NB4 (cell line): ENCODE measurements around the gene TBX6.

ENCODE experiments used
- DNase-seq: peaks from one replicate; pipeline ENCODE4 v3.0.0; 2010; ENCODE audit warnings: low read depth
- H3K4me3 ChIP-seq: one replicate; pipeline ENCODE4 v1.5.1; 2011; ENCODE audit warnings: mild to moderate bottlenecking, low read depth, low read length, moderate library complexity
- MYC ChIP-seq: IDR thresholded peaks from 2 replicates; pipeline ENCODE4 v1.6.1; 2011; ENCODE audit warnings: low read depth, low read length
- POLR2A ChIP-seq: IDR thresholded peaks from 2 replicates; pipeline ENCODE4 v1.6.1; 2011; ENCODE audit warnings: mild to moderate bottlenecking; ENCODE audit not compliant: insufficient read length; ENCODE audit errors: extremely low read depth
- TF ChIP-seq, protein P1 (sequence below): IDR thresholded peaks from one replicate; pipeline ENCODE4 v1.5.1; 2012; ENCODE audit warnings: low read depth, low read length
- TF ChIP-seq, protein P2 (sequence below): IDR thresholded peaks from 2 replicates; pipeline ENCODE4 v1.6.1; 2011; ENCODE audit warnings: low read depth, low read length

The TBX6 gene

DNA sequence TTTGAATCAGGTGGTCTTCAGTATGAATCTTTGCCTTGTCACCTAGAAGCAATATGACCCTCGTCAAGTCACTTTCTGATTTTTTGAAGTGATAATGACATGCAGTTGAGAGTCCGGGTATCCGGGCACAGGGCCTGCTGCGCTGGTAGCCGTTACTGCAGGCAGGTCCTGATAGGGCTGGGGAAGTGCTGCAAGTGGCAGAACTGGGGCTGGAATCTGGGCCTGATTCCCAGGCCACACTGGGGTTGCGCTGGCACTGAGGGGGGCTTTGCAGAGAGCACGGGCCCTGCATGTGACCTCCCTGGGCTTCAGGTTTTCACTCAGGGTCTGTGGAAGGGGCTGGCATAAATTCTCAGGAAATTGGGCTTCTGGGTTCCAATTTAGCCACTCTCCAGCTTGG lies 13.0 kb downstream of the TBX6 start:
- no peak overlapping the region for H3K4me3 ChIP-seq
- TF ChIP-seq, protein P1, sequence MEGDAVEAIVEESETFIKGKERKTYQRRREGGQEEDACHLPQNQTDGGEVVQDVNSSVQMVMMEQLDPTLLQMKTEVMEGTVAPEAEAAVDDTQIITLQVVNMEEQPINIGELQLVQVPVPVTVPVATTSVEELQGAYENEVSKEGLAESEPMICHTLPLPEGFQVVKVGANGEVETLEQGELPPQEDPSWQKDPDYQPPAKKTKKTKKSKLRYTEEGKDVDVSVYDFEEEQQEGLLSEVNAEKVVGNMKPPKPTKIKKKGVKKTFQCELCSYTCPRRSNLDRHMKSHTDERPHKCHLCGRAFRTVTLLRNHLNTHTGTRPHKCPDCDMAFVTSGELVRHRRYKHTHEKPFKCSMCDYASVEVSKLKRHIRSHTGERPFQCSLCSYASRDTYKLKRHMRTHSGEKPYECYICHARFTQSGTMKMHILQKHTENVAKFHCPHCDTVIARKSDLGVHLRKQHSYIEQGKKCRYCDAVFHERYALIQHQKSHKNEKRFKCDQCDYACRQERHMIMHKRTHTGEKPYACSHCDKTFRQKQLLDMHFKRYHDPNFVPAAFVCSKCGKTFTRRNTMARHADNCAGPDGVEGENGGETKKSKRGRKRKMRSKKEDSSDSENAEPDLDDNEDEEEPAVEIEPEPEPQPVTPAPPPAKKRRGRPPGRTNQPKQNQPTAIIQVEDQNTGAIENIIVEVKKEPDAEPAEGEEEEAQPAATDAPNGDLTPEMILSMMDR = no peak
- TF ChIP-seq, protein P2, sequence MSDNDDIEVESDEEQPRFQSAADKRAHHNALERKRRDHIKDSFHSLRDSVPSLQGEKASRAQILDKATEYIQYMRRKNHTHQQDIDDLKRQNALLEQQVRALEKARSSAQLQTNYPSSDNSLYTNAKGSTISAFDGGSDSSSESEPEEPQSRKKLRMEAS = no peak
- TF ChIP-seq MYC (no peak), POLR2A (no peak)
- no peak for DNase-seq

DNA sequence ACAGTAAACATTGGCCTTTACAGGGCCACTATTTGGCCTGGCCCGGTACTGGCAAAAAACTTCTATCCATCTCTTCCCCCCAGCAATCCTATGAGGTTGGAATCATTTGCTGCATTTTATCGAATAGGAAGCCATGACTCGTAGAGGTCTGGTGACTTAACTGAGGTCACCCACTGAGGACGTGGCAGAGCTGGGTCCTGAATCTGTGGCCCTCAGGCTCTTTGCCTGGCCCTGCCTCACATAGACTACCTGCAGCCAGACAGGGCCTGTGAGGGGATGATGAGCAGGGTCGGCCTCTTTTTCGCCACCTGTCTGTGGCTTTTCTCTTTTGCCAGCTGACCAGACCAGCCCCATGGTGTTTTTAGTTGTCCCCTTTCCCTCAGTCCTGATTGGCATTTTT lies 14.1 kb downstream of the TBX6 start:
- no peak for DNase-seq
- H3K4me3 ChIP-seq = peak overlapping the region; percentile 91
- TF ChIP-seq MYC (no peak), POLR2A (no peak)
- TF ChIP-seq, protein P2 = no peak
- TF ChIP-seq, protein P1 = no peak

DNA sequence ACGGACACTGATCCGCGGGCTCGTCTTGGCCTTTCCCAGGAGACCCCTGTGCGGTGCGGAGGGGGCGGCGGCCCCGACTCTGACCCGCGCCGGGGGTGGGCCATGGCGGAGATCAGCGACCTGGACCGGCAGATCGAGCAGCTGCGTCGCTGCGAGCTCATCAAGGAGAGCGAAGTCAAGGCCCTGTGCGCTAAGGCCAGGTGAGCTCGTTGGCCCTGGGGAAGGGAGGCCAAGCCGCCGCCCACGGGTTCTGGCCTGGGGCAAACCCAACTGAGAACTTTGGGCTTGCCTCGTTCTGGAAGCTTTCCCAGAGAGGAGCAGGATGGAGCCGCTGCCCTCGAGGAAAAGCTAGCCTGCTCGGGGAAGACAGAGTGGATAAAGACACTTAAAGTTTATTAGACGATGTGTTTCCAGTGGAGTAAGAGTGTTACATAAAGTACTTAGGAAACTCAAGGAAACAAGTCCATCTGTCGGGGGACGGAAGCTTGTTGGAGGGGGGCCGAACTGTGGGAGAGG lies 15.4 kb downstream of the TBX6 start:
- H3K4me3 ChIP-seq = peak overlapping the region; percentile 91
- DNase-seq = no peak
- TF ChIP-seq, protein P2 = no peak
- no peak for TF ChIP-seq MYC
- no peak for TF ChIP-seq POLR2A
- TF ChIP-seq, protein P1 = no peak

DNA sequence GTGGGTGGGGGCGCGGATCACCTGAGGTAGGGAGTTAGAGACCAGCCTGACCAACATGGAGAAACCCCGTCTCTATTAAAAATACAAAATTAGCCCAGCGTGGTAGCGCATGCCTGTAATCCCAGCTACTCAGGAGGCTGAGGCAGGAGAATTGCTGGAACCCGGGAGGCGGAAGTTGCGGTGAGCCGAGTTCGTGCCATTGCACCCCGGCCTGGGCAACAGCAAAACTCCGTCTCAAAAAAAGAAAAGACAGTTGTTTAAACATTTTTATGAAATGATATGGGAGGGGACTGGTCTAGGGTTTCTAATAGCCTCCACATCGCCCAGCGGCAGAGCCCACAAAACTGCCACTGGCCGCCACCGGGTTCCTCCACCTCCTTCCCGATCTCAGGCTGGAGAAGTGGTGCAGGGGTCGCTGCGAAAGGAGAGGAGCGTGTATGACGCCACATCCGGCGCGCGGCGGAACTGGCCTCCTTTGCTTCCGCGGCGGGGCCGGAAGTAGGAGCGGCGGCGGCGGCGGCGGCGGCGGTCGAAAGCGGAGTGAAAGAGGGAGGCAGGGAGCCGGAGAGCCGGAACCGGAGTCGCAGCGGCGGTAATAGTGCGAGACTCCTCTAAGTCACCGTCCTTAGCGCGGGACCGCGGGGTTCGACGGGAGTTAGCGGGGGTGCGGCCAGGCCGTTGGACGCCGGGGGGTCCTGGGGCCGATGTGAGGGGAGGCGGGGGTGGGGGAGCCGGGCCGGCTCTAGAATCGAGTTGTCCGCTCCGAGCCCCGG lies 16.0 kb downstream of the TBX6 start, which contains the start of gene PPP4C:
Gene PPP4C, plus strand, starts transcription at position 492 of the 773 bp plus-strand sequence. CDS start 384 bp downstream, outside the sequence.
- TF ChIP-seq, protein P1 = no peak
- TF ChIP-seq POLR2A = peak; percentile 83
- peak; percentile 93 for DNase-seq
- H3K4me3 ChIP-seq = peak within 1 kb of the TSS; percentile 91

DNA sequence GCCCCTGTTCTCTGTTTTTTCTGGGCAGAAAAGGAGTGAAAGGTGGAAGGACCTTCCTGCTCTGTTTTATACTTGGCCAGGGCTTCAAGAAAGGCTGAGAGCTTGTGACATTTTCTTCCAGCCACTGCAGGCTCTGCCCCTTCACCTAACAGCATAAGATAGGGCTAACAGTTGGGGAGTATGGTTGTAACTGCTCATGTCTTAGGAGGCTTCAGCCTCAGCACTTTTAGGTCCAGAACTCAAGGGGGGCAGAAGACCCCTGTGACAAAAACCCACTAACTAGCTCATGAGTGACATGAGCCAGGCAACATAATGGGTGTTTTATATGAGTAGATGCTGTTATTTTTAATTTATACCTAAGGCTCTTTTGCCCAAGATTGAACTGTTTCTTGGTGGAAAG lies 21.2 kb downstream of the TBX6 start:
- TF ChIP-seq MYC = no peak
- no peak for TF ChIP-seq POLR2A
- TF ChIP-seq, protein P1 = no peak
- TF ChIP-seq, protein P2 = no peak
- no peak overlapping the region for H3K4me3 ChIP-seq
- DNase-seq = no peak
